ENCODE data around the gene GPR27.

Gene GPR27

DNA sequence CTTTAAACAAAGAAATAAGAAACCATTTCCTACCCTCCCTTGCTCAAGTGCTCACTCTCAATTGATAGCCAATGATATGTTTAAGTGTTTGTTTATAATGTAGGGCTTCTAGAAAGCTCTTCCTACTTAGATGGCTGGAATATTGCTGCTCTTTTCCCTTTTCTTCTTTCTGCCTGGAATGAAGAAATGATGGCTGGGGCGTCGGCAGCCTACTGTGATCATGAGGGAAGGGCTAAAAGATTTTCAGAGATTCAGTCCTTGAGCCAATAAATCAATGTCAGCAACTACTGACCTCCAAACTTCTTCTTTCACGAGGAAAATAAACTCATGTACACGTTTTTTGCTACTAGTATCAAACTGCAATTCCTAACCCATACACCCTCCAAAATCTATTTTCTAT is 2.1 kb upstream of the GPR27 start:
- H3K27me3 Mint-ChIP-seq = peaks cover 49% of the 10 kb centered on the region
- H3K27ac Mint-ChIP-seq (ENCODE audit: low read depth) = no peak overlapping the region

DNA sequence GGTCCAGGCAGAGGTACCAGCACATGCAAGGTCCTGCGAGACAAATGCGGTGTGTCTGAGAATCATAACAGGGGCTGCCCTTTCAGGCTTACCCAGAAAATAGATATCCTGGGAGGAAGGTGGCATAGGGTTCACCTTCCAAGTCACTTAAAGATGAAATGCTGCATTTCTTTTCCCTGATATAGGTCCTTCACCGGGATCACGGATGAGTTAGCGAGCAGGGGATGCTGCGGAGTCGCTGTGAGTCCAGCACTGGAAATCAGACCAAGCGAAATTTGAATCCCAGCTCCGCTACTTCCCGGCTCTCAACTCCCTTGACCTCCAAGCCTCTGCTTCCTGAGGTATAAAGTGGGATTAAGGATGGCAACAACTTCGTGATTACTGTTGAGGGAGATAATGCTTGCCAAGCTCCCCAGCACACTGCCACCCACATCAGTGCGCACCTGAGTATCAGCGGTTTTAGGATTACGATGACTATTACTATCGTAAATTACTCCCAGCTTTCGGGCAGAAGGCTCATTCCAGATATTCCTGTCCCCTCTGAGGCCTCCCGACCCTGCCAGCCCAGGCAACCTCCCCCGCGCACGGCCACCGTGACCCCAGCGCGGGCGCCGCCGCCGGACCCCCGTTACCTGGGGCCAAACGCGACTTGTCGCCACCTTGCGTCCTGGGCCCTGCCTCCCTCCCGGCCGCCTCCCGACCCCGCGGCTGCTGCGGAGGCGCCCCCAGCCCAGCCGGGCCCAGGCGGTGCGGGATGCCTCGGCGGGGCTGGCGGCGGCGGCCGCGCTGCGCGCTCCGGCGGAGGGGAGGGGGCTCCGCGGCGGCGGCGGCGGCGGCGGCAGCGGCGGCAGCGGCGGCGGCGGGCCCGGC is 589 bp upstream of the GPR27 start:
- no peaks in the 10 kb centered on the region for H3K4me1 Mint-ChIP-seq
- H3K27ac Mint-ChIP-seq (ENCODE audit: low read depth) = no peak overlapping the region
- DNase-seq (ENCODE audit: low spot score in 2 of 2) (no peak), ATAC-seq (replicated peaks; ENCODE audit: extremely low read depth, poor library complexity, severe bottlenecking) (no peak)
- H3K36me3 Mint-ChIP-seq (ENCODE audit: insufficient read depth) = no peaks in the 10 kb centered on the region
- H3K27me3 Mint-ChIP-seq = peaks cover 60% of the 10 kb centered on the region
- H3K9me3 Mint-ChIP-seq = no peaks in the 10 kb centered on the region
- peak overlapping the region; percentile 37 for H3K4me3 Mint-ChIP-seq

More for the DNA sequence above, 2.1 kb upstream of the GPR27 start:
- DNase-seq (ENCODE audit: low spot score in 2 of 2) (no peak), ATAC-seq (replicated peaks; ENCODE audit: extremely low read depth, poor library complexity, severe bottlenecking) (no peak)
- Mint-ChIP-seq H3K4me3 (no peak overlapping the region), H3K4me1 (no peaks in the 10 kb centered on the region), H3K9me3 (no peaks in the 10 kb centered on the region), H3K36me3 (ENCODE audit: insufficient read depth) (no peaks in the 10 kb centered on the region)

DNA sequence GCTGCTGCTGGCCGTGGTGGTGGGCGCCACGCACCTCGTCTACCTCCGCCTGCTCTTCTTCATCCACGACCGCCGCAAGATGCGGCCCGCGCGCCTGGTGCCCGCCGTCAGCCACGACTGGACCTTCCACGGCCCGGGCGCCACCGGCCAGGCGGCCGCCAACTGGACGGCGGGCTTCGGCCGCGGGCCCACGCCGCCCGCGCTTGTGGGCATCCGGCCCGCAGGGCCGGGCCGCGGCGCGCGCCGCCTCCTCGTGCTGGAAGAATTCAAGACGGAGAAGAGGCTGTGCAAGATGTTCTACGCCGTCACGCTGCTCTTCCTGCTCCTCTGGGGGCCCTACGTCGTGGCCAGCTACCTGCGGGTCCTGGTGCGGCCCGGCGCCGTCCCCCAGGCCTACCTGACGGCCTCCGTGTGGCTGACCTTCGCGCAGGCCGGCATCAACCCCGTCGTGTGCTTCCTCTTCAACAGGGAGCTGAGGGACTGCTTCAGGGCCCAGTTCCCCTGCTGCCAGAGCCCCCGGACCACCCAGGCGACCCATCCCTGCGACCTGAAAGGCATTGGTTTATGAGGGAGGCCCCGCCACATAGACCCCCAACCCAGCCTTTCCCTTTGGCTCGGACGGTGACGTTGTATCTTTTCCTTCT is 1.1 kb downstream of the GPR27 start:
- Mint-ChIP-seq H3K9me3 (no peaks in the 10 kb centered on the region), H3K36me3 (ENCODE audit: insufficient read depth) (no peaks in the 10 kb centered on the region), H3K27me3 (peaks cover 60% of the 10 kb centered on the region), H3K4me1 (no peaks in the 10 kb centered on the region), H3K4me3 (peak overlapping the region; percentile 71), H3K27ac (ENCODE audit: low read depth) (no peak overlapping the region)
- ATAC-seq (replicated peaks; ENCODE audit: extremely low read depth, poor library complexity, severe bottlenecking) = no peak
- no peak for DNase-seq (ENCODE audit: low spot score in 2 of 2)

DNA sequence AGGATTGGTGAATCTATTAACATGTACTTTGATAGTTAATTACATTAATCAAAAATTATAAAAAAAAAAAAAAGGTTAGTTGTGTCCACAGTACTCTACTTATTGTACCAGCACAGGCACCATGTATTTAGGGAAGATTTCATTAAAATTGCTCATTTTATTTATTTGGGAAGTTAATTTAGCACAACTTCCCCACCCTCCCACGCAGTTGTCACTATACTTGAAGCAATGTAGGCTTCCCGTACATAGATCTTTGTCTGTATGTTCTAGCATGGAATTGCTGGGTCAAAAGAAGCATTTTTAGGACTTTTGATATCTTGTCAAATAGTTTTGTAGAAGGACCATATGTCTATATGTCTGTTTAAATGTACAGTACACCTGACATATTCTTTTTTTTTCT is 4.4 kb downstream of the GPR27 start:
- no peak for DNase-seq (ENCODE audit: low spot score in 2 of 2)
- H3K36me3 Mint-ChIP-seq (ENCODE audit: insufficient read depth) = no peaks in the 10 kb centered on the region
- H3K4me1 Mint-ChIP-seq = no peaks in the 10 kb centered on the region
- no peak overlapping the region for H3K27ac Mint-ChIP-seq (ENCODE audit: low read depth)
- no peak overlapping the region for H3K4me3 Mint-ChIP-seq
- ATAC-seq (replicated peaks; ENCODE audit: extremely low read depth, poor library complexity, severe bottlenecking) = no peak
- peaks cover 63% of the 10 kb centered on the region for H3K27me3 Mint-ChIP-seq
- no peaks in the 10 kb centered on the region for H3K9me3 Mint-ChIP-seq

DNA sequence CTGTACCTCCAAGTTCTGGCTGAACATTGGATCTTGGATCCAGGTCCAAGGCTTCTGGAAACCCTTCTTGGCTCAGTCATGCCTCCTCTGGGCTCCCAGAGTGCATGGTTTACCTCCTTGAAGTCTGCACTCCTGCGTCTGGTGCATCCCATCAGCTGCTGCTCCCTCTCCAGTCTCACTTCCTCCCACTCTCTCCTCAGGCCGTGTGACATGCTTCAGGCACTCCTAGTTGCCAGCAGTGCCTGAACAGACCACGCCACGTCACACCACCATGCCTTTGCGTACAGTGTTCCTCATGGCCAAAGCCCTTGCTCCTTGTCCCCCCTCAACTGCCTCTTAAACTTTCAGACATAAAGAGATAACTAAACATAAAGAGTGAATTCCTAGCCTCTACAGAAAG is 5.7 kb downstream of the GPR27 start:
- Mint-ChIP-seq H3K4me1 (no peaks in the 10 kb centered on the region), H3K36me3 (ENCODE audit: insufficient read depth) (no peaks in the 10 kb centered on the region), H3K4me3 (no peak overlapping the region), H3K27ac (ENCODE audit: low read depth) (no peak overlapping the region), H3K9me3 (no peaks in the 10 kb centered on the region), H3K27me3 (peaks cover 70% of the 10 kb centered on the region)
- ATAC-seq (replicated peaks; ENCODE audit: extremely low read depth, poor library complexity, severe bottlenecking) (no peak), DNase-seq (ENCODE audit: low spot score in 2 of 2) (no peak)

DNA sequence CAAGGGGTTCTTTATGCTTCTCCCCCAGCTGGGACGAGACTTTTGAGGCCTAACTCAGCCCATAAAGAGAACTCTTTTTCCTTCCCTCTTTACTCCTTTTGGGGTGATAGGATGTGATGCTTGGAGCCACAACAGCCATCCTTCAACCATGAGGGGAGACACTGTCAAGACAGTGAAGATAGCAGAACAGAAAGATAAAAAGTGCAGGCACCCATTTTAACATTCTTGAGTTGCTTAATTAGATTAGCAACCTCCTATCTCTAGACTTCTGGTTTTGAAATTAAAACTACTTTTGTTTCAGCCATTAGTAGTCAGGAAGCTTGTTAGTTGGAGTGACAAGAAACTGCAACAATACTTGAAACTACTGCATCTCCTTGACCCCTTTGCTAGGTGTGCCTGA is 6.5 kb downstream of the GPR27 start:
- ATAC-seq (replicated peaks; ENCODE audit: extremely low read depth, poor library complexity, severe bottlenecking) (no peak), DNase-seq (ENCODE audit: low spot score in 2 of 2) (no peak)

DNA sequence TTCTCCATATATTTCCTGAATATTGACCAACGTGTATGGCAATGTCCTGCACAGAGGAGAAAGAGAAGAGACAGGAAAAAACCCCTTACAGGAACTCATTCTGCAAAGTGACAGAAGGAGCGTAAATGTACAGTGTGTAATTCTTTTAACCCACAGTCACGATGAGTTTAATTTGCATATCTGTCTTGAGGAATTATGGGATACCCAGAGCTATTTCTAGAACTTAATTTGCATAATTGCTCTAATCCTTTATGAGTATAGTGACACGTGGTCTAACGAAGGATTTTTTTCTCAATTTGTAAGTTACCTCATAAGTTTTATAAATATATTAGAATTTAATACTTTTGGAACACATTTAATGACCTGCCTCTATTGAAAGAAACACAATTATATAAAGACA is 9.8 kb downstream of the GPR27 start:
- H3K36me3 Mint-ChIP-seq (ENCODE audit: insufficient read depth) = no peaks in the 10 kb centered on the region
- ATAC-seq (replicated peaks; ENCODE audit: extremely low read depth, poor library complexity, severe bottlenecking) (no peak), DNase-seq (ENCODE audit: low spot score in 2 of 2) (no peak)
- peaks cover 40% of the 10 kb centered on the region for H3K27me3 Mint-ChIP-seq
- no peaks in the 10 kb centered on the region for H3K9me3 Mint-ChIP-seq
- H3K4me1 Mint-ChIP-seq = no peaks in the 10 kb centered on the region
- H3K27ac Mint-ChIP-seq (ENCODE audit: low read depth) = no peak overlapping the region
- no peak overlapping the region for H3K4me3 Mint-ChIP-seq

More for the DNA sequence above, 6.5 kb downstream of the GPR27 start:
- H3K4me1 Mint-ChIP-seq = no peaks in the 10 kb centered on the region
- no peaks in the 10 kb centered on the region for H3K36me3 Mint-ChIP-seq (ENCODE audit: insufficient read depth)
- H3K9me3 Mint-ChIP-seq = no peaks in the 10 kb centered on the region
- no peak overlapping the region for H3K4me3 Mint-ChIP-seq
- H3K27ac Mint-ChIP-seq (ENCODE audit: low read depth) = no peak overlapping the region
- H3K27me3 Mint-ChIP-seq = peaks cover 68% of the 10 kb centered on the region

DNA sequence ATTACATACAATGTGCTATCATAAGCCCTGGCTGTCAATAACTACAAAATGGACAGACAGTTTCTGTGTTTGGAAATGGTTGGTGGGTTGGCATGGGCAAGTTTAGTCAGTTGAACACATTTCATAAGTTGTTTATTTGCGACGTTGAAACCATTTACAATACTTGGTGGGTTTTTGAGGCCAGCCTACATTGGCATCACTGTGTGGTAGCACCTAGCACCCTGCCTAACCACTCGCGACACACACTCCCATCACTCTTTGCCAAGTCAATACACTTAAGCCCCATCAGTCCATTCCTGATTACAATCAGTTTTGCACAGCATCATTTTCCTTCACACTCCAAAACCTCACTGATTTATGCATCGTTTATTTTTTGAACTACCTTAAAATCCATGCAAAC is 17.5 kb downstream of the GPR27 start:
- ATAC-seq (replicated peaks; ENCODE audit: extremely low read depth, poor library complexity, severe bottlenecking) = no peak
- no peak for DNase-seq (ENCODE audit: low spot score in 2 of 2)
- peaks cover 30% of the 10 kb centered on the region for H3K27me3 Mint-ChIP-seq
- H3K4me3 Mint-ChIP-seq = no peak overlapping the region
- no peak overlapping the region for H3K27ac Mint-ChIP-seq (ENCODE audit: low read depth)
- H3K9me3 Mint-ChIP-seq = no peaks in the 10 kb centered on the region
- H3K4me1 Mint-ChIP-seq = no peaks in the 10 kb centered on the region
- no peaks in the 10 kb centered on the region for H3K36me3 Mint-ChIP-seq (ENCODE audit: insufficient read depth)

DNA sequence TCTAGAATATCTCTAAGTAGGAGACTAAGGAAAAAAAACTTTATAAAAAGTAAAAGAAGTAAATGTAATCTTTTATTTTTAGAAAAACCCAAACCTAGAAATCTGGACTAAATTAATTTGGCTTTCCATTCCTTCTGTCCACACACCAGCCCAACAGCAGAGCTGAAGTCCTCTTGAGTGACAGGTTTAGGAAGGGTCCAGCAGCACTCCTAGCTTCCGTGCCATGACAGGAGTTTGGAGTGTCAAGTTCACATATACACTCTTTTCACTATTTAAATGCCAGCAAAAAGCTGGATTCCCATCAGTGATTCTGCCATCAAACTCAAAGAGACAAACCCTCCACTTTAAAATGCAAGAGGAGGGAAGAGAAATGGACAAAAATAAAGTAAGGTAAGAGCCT is 18.2 kb downstream of the GPR27 start:
- Mint-ChIP-seq H3K4me1 (no peaks in the 10 kb centered on the region), H3K27ac (ENCODE audit: low read depth) (no peak overlapping the region), H3K36me3 (ENCODE audit: insufficient read depth) (peaks cover 1% of the 10 kb centered on the region), H3K4me3 (no peak overlapping the region), H3K27me3 (peaks cover 30% of the 10 kb centered on the region), H3K9me3 (no peaks in the 10 kb centered on the region)
- ATAC-seq (replicated peaks; ENCODE audit: extremely low read depth, poor library complexity, severe bottlenecking) = no peak
- DNase-seq (ENCODE audit: low spot score in 2 of 2) = no peak

DNA sequence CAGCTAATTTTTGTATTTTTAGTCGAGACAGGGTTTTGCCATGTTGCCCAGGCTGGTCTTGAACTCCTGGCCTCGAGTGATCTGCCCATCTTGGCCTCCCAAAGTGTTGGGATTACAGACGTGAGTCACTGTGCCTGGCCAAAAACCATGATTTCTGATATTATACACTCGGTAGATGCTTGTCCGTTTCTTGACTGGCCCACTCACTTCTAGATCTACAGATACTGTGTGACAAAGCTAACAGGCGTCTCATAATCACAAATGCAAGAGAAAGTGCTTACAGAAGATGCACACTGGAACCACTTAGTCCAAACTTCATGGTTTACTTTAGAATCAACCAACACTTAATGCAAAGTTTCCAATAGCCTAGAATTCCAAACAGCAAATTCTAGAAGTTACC is 22.9 kb downstream of the GPR27 start:
- no peak for ATAC-seq (replicated peaks; ENCODE audit: extremely low read depth, poor library complexity, severe bottlenecking)
- no peaks in the 10 kb centered on the region for H3K9me3 Mint-ChIP-seq
- no peak overlapping the region for H3K4me3 Mint-ChIP-seq
- DNase-seq (ENCODE audit: low spot score in 2 of 2) = no peak
- H3K4me1 Mint-ChIP-seq = peaks cover 9% of the 10 kb centered on the region
- no peak overlapping the region for H3K27ac Mint-ChIP-seq (ENCODE audit: low read depth)
- peaks cover 1% of the 10 kb centered on the region for H3K36me3 Mint-ChIP-seq (ENCODE audit: insufficient read depth)
- H3K27me3 Mint-ChIP-seq = peaks cover 40% of the 10 kb centered on the region

DNA sequence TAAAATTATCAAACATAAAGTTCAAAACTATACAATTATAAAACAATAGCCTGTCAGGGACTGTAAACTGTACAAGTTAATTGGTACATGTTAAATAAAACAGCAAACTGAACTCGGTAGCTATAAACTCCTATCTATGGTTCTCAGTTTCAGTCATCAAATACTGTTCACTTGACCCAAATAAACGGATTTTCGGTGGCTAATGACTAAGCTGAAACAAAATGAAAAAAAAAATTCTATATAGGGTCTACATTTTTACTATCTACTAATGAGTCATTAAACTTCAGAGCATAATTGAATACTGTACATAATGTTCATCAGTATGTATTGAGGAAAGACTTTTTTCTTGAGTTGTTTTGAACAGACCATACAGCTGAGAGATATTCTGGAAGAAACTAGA is 24.7 kb downstream of the GPR27 start:
- no peaks in the 10 kb centered on the region for H3K9me3 Mint-ChIP-seq
- H3K27ac Mint-ChIP-seq (ENCODE audit: low read depth) = no peak overlapping the region
- ATAC-seq (replicated peaks; ENCODE audit: extremely low read depth, poor library complexity, severe bottlenecking) (no peak), DNase-seq (ENCODE audit: low spot score in 2 of 2) (no peak)
- H3K27me3 Mint-ChIP-seq = peaks cover 57% of the 10 kb centered on the region
- peaks cover 9% of the 10 kb centered on the region for H3K4me1 Mint-ChIP-seq
- H3K4me3 Mint-ChIP-seq = no peak overlapping the region
- H3K36me3 Mint-ChIP-seq (ENCODE audit: insufficient read depth) = peaks cover 1% of the 10 kb centered on the region

DNA sequence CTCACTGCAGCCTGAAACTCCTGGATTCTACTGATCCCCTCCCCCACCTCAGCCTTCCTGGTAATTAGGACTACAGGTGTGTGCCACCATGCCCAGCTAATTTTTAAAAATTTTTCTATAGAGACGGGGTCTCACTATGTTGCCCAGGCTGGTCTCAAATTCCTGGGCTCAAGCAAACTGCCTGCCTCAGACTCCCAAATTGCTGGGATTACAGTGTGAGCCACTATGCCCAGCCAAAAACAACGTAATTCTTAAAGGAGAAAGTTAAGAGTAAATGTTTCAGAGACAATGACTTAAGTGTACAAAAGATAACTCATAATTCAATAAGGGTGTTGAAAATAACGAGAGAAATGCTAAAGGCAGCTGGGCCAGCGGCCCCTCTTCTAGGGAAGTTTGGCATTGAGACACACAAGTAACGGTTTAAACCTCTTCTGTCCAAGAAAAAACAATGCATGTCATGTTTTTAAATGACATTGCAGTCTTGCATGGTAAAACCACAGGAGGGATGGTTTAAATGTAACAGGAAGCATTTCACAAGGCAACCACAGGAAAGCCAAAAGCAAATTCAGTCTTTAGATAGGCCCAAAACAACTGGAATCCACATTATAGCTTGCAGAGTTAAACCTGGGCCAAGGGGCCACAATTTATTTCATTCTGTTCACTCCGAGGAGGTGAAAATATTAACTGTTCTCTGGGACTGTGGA is 26.2 kb downstream of the GPR27 start:
- peaks cover 63% of the 10 kb centered on the region for H3K27me3 Mint-ChIP-seq
- DNase-seq (ENCODE audit: low spot score in 2 of 2) (no peak), ATAC-seq (replicated peaks; ENCODE audit: extremely low read depth, poor library complexity, severe bottlenecking) (no peak)
- peaks cover 1% of the 10 kb centered on the region for H3K36me3 Mint-ChIP-seq (ENCODE audit: insufficient read depth)
- no peak overlapping the region for H3K4me3 Mint-ChIP-seq
- H3K9me3 Mint-ChIP-seq = no peaks in the 10 kb centered on the region
- H3K27ac Mint-ChIP-seq (ENCODE audit: low read depth) = no peak overlapping the region
- peaks cover 16% of the 10 kb centered on the region for H3K4me1 Mint-ChIP-seq

DNA sequence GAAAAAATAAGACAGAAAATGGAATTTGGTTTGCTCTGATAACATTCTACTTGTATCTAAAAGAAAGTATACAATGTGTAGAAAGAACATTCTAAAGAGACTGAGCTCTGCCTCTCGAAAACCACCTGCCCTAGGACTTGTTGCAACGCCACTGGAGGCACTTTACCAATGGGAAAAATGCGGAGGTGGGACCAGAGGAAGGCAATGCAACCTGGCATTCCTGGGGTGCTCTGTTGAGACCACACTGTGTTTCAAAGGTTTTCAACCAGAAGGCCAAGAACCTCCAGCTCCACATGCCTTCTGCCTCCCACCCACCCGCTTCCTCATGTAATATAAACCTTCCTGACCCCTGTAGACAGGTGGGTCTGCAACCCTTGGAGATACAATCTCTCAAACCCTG is 26.8 kb downstream of the GPR27 start:
- DNase-seq (ENCODE audit: low spot score in 2 of 2) = no peak
- Mint-ChIP-seq H3K4me3 (no peak overlapping the region), H3K9me3 (no peaks in the 10 kb centered on the region), H3K36me3 (ENCODE audit: insufficient read depth) (peaks cover 1% of the 10 kb centered on the region), H3K27ac (ENCODE audit: low read depth) (no peak overlapping the region), H3K27me3 (peaks cover 67% of the 10 kb centered on the region), H3K4me1 (peaks cover 18% of the 10 kb centered on the region)
- ATAC-seq (replicated peaks; ENCODE audit: extremely low read depth, poor library complexity, severe bottlenecking) = no peak
